Mesenchymal stem cell (in vitro differentiated cells and primary cell): ENCODE data around the gene GLB1L3.

Experiments
- DNase-seq: peaks from one replicate; pipeline ENCODE4 v3.0.0-alpha.2; 2013
- H2AFZ ChIP-seq: one replicate; pipeline ENCODE4 v1.6.1; 2013; ENCODE audit warnings: low read depth, mild to moderate bottlenecking, control low read depth, inconsistent platforms, low read length, moderate library complexity
- H2AK5ac ChIP-seq: 2 replicates; pipeline ENCODE4 v1.6.1; 2013; ENCODE audit warnings: low read length, moderate library complexity, mild to moderate bottlenecking, inconsistent platforms; ENCODE audit not compliant: severe bottlenecking
- H2BK120ac ChIP-seq: one replicate; pipeline ENCODE4 v1.6.1; 2013; ENCODE audit warnings: low read depth, mild to moderate bottlenecking, inconsistent platforms, low read length, moderate library complexity
- H2BK12ac ChIP-seq, 2 experiments: one replicate each; pipeline ENCODE4 v1.6.1; 2013; ENCODE audit warnings: inconsistent platforms in 2 of 2, low read length in 2 of 2, mild to moderate bottlenecking in 2 of 2, moderate library complexity in 2 of 2, control low read depth in 1 of 2
- H2BK15ac ChIP-seq: one replicate; pipeline ENCODE4 v1.6.1; 2013; ENCODE audit warnings: mild to moderate bottlenecking, low read depth, inconsistent platforms; ENCODE audit not compliant: poor library complexity, severe bottlenecking
- H2BK5ac ChIP-seq: 2 replicates; pipeline ENCODE4 v1.6.1; 2013; ENCODE audit warnings: low read depth, mild to moderate bottlenecking, low read length, control low read depth, inconsistent platforms; ENCODE audit not compliant: poor library complexity, severe bottlenecking
- H3K14ac ChIP-seq, 2 experiments: one replicate each; pipeline ENCODE4 v1.6.1; 2013; ENCODE audit warnings: inconsistent platforms in 2 of 2, low read length in 2 of 2, control low read depth in 1 of 2, mild to moderate bottlenecking in 1 of 2, moderate library complexity in 1 of 2
- H3K18ac ChIP-seq, 2 experiments: one replicate each; pipeline ENCODE4 v1.6.1; 2013; ENCODE audit warnings: inconsistent platforms in 2 of 2, low read length in 2 of 2, control low read depth in 1 of 2, low read depth in 1 of 2, mild to moderate bottlenecking in 1 of 2
- H3K23ac ChIP-seq, 2 experiments: one replicate each; pipeline ENCODE4 v1.6.1; 2013; ENCODE audit warnings: inconsistent platforms in 2 of 2, low read length in 2 of 2, mild to moderate bottlenecking in 2 of 2, moderate library complexity in 2 of 2, control low read depth in 1 of 2
- H3K27ac ChIP-seq: 2 replicates; pipeline ENCODE4 v1.5.1; 2013; ENCODE audit warnings: mild to moderate bottlenecking, moderate library complexity, low read length, control low read depth, inconsistent platforms; ENCODE audit not compliant: poor library complexity, severe bottlenecking
- H3K27me3 ChIP-seq, 2 experiments: 2 replicates each; pipeline versions ENCODE4 v1.6.1 to v1.7.0; 2013; ENCODE audit warnings: low read length in 2 of 2, mild to moderate bottlenecking in 2 of 2, moderate library complexity in 2 of 2, control low read depth in 1 of 2, inconsistent platforms in 1 of 2; ENCODE audit not compliant: control insufficient read depth in 1 of 2, insufficient read depth in 1 of 2
- H3K36me3 ChIP-seq, 2 experiments: 2 replicates each; pipeline versions ENCODE4 v1.6.1 to v1.7.0; 2013; ENCODE audit warnings: low read length in 2 of 2, control low read depth in 1 of 2, inconsistent platforms in 1 of 2, low read depth in 1 of 2, mild to moderate bottlenecking in 1 of 2; ENCODE audit not compliant: insufficient read depth in 2 of 2, control insufficient read depth in 1 of 2
- H3K4ac ChIP-seq, 2 experiments: one replicate each; pipeline ENCODE4 v1.6.1; 2013; ENCODE audit warnings: inconsistent platforms in 2 of 2, low read length in 2 of 2, mild to moderate bottlenecking in 2 of 2, moderate library complexity in 2 of 2, control low read depth in 1 of 2, low read depth in 1 of 2
- H3K4me1 ChIP-seq: 2 replicates; pipeline ENCODE4 v1.6.1; 2013; ENCODE audit warnings: low read depth, low read length, control low read depth; ENCODE audit not compliant: control insufficient read depth, insufficient read depth
- H3K4me2 ChIP-seq: 2 replicates; pipeline ENCODE4 v1.6.1; 2013; ENCODE audit warnings: low read length, mild to moderate bottlenecking, inconsistent platforms; ENCODE audit not compliant: poor library complexity, severe bottlenecking
- H3K4me3 ChIP-seq, 2 experiments: 2 replicates each; pipeline versions ENCODE4 v1.5.1 to v1.7.0; 2013; ENCODE audit warnings: low read length in 2 of 2, mild to moderate bottlenecking in 2 of 2, control low read depth in 1 of 2, low read depth in 1 of 2; ENCODE audit not compliant: insufficient read depth in 1 of 2
- H3K79me1 ChIP-seq: replicated peaks from 2 replicates; pipeline ENCODE4 v1.6.1; 2013; ENCODE audit warnings: mild to moderate bottlenecking, control low read depth, low read length, inconsistent platforms; ENCODE audit not compliant: poor library complexity, severe bottlenecking
- H3K9ac ChIP-seq: 2 replicates; pipeline ENCODE4 v1.7.0; 2013; ENCODE audit warnings: mild to moderate bottlenecking, low read length, moderate library complexity
- H3K9me3 ChIP-seq: 2 replicates; pipeline ENCODE4 v1.7.0; 2013; ENCODE audit warnings: mild to moderate bottlenecking, low read length; ENCODE audit not compliant: control insufficient read depth
- H4K8ac ChIP-seq: one replicate; pipeline ENCODE4 v1.6.1; 2013; ENCODE audit warnings: inconsistent platforms, mild to moderate bottlenecking, low read length, moderate library complexity
- H4K91ac ChIP-seq: one replicate; pipeline ENCODE4 v1.6.1; 2013; ENCODE audit warnings: mild to moderate bottlenecking, low read length, inconsistent platforms
- WGBS: methylation state at CpG from one replicate; pipeline ENCODE4 v1.1.7; 2013; ENCODE audit warnings: mixed read lengths; 5-methylcytosine and 5-hydroxymethylcytosine counted together

The GLB1L3 gene

GRCh38 chr11:134250675-134251074 is 25.5 kb upstream of the GLB1L3 start:
- Histone ChIP-seq H2AK5ac (no peak overlapping the region), H3K4ac (no peak overlapping the region), H3K36me3 (peaks cover 23 to 59% of the 10 kb centered on the region in 2 experiments), H3K9me3 (no peaks in the 10 kb centered on the region), H3K27me3 (no peaks in the 10 kb centered on the region), H3K14ac (no peak overlapping the region), H4K8ac (no peak overlapping the region), H2BK120ac (no peak overlapping the region), H3K79me1 (peaks cover 8% of the 10 kb centered on the region), H3K4me1 (peaks cover 1% of the 10 kb centered on the region), H2BK15ac (no peak overlapping the region), H3K4me3 (no peak overlapping the region), H3K9ac (no peak overlapping the region), H3K23ac (no peak overlapping the region), H2BK5ac (no peak overlapping the region), H4K91ac (no peak overlapping the region), H3K4me2 (no peak overlapping the region), H2BK12ac (no peak overlapping the region), H3K18ac (no peak overlapping the region), H2AFZ (no peak overlapping the region), H3K27ac (no peak overlapping the region)
- DNase-seq = no peak
- WGBS = 99% methylated on average over 2 of the region's 2 CpGs

- H3K79me1 ChIP-seq = peaks cover 14% of the 10 kb centered on the region
- no peaks in the 10 kb centered on the region for H3K27me3 ChIP-seq
- DNase-seq = no peak
- H3K36me3 ChIP-seq = peaks cover 12 to 52% of the 10 kb centered on the region in 2 experiments
- no peaks in the 10 kb centered on the region for H3K9me3 ChIP-seq
- H3K27ac ChIP-seq = peak overlapping the region; percentile 51
- no peak overlapping the region for H2BK5ac ChIP-seq
- peak overlapping the region; percentile 9 to 55 for H3K18ac ChIP-seq
- 16% methylated on average over 21 of the region's 27 CpGs for WGBS
- H4K91ac ChIP-seq = no peak overlapping the region
- H2AK5ac ChIP-seq = no peak overlapping the region
- H3K4ac ChIP-seq = no peak overlapping the region
- peak overlapping the region; percentile 85 for H2AFZ ChIP-seq
- peak overlapping the region; percentile 85 for H3K4me2 ChIP-seq
- peak overlapping the region; percentile 95 for H3K9ac ChIP-seq
- H2BK120ac ChIP-seq = no peak overlapping the region
- no peak overlapping the region for H4K8ac ChIP-seq
- H3K4me1 ChIP-seq = peaks cover 1% of the 10 kb centered on the region
- peak overlapping the region; percentile 67 to 100 for H3K4me3 ChIP-seq
- no peak overlapping the region for H2BK12ac ChIP-seq
- H3K14ac ChIP-seq = peak overlapping the region in 1 of 2 experiments; percentile 18
- H2BK15ac ChIP-seq = no peak overlapping the region
- no peak overlapping the region for H3K23ac ChIP-seq
Measured at GRCh38 chr11:134252346-134253187, 23.6 kb upstream of the GLB1L3 start.

GRCh38 chr11:134253188-134253993 is 22.8 kb upstream of the GLB1L3 start, which contains the start of the genes ACAD8 and THYN1:
Gene ACAD8 (plus strand): TSS chr11:134253568. CDS start chr11:134253601, 33 bp downstream.
Gene THYN1 (minus strand): TSS chr11:134253352. CDS start chr11:134252882, 470 bp downstream.
- H2AFZ ChIP-seq = peak within 1 kb of the TSS; percentile 85
- H3K9me3 ChIP-seq = no peaks in the 10 kb centered on the region
- no peak within 1 kb of the TSS for H2BK12ac ChIP-seq
- H3K79me1 ChIP-seq = peaks cover 16% of the 10 kb centered on the region
- H2BK5ac ChIP-seq = no peak within 1 kb of the TSS
- no peaks in the 10 kb centered on the region for H3K27me3 ChIP-seq
- H2BK120ac ChIP-seq = no peak within 1 kb of the TSS
- H4K91ac ChIP-seq = no peak within 1 kb of the TSS
- H3K23ac ChIP-seq = peak within 1 kb of the TSS in 1 of 2 experiments; percentile 86
- peak within 1 kb of the TSS; percentile 97 to 100 for H3K4me3 ChIP-seq
- H2BK15ac ChIP-seq = peak within 1 kb of the TSS; percentile 75
- H3K36me3 ChIP-seq = peaks cover 7 to 48% of the 10 kb centered on the region in 2 experiments
- peaks cover 1% of the 10 kb centered on the region for H3K4me1 ChIP-seq
- peak within 1 kb of the TSS; percentile 51 for H3K27ac ChIP-seq
- H4K8ac ChIP-seq = peak within 1 kb of the TSS; percentile 88
- H2AK5ac ChIP-seq = no peak within 1 kb of the TSS
- H3K9ac ChIP-seq = peak within 1 kb of the TSS; percentile 95
- peak; percentile 97 for DNase-seq
- peak within 1 kb of the TSS; percentile 85 for H3K4me2 ChIP-seq
- under 1% methylated on average over 51 of the region's 70 CpGs for WGBS
- H3K18ac ChIP-seq = peak within 1 kb of the TSS; percentile 67 to 81
- H3K14ac ChIP-seq = peak within 1 kb of the TSS in 1 of 2 experiments; percentile 35
- peak within 1 kb of the TSS in 1 of 2 experiments; percentile 71 for H3K4ac ChIP-seq
